Nephron progenitor cell (in vitro differentiated cells): ENCODE data around the gene EBF4.

ENCODE experiments used
- DNase-seq: peaks from one replicate; pipeline ENCODE4 v3.0.0; 2021
- H3K27ac Mint-ChIP-seq: 2 replicates; pipeline ENCODE4 v1.8.0; 2021; ENCODE audit warnings: mild to moderate bottlenecking, moderate library complexity, mixed read lengths
- H3K27me3 Mint-ChIP-seq: 2 replicates; pipeline ENCODE4 v1.8.0; 2021; ENCODE audit warnings: mild to moderate bottlenecking, low read depth, mixed read lengths; ENCODE audit not compliant: poor library complexity
- H3K36me3 Mint-ChIP-seq: 2 replicates; pipeline ENCODE4 v1.8.0; 2021; ENCODE audit warnings: low read depth, mixed read lengths
- H3K4me1 Mint-ChIP-seq: 2 replicates; pipeline ENCODE4 v1.8.0; 2021; ENCODE audit warnings: mixed read lengths
- H3K4me3 Mint-ChIP-seq: 2 replicates; pipeline ENCODE4 v1.8.0; 2021; ENCODE audit warnings: mild to moderate bottlenecking, moderate library complexity, mixed read lengths
- H3K9me3 Mint-ChIP-seq: 2 replicates; pipeline ENCODE4 v1.8.0; 2021; ENCODE audit warnings: mild to moderate bottlenecking, moderate library complexity, mixed read lengths
- CTCF ChIP-seq: fragments of 200-600 bp; sonication (generic); IDR thresholded peaks from 2 replicates; pipeline ENCODE4 v1.5.0; 2021; ENCODE audit warnings: antibody characterized with exemption

Gene EBF4

DNA sequence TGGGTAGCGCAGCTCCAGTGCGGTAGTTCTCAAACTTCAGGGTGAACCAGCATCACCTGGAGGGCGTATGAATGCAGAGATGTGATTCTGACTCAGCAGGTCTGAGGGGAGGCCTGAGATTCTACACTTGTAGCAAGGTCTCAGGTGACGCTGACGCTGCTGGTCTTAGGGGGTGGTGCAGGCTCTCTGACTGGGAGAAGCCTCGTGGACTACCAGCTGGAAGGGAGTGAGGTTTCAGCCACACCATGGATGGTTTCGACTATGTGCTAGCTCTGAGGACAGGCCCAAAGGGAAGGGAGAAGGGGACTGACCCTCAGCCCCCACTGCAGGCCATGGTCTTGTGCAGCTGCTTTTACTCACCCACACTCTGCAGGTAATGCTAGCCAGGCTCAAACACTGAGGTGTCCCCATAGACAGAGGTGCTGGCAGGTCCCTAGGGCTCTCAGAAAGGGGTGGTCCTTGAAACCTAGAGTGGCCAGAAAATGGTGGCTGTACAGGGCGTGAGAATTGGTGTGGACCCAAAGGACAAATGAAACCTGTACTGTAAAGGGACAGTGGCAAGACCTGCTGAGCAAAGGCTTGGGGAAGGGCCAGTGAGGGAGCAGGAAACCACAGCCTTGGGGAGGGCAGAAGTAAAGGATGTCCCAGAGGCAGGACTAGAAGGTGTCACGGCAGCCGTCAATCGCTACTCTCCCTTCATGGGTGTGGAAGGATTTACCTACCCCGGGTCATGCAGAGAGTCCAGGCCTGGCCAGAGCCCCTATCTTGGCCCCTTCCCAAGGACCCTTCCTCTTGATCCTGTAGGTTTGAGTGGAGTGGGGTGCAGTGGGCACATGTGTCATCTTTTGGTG, 52.7 kb downstream of the EBF4 start:
- no peak for DNase-seq
- Mint-ChIP-seq H3K4me1 (peaks cover 15% of the 10 kb centered on the region), H3K36me3 (no peaks in the 10 kb centered on the region), H3K9me3 (no peaks in the 10 kb centered on the region), H3K27ac (no peak overlapping the region), H3K27me3 (peaks cover 100% of the 10 kb centered on the region), H3K4me3 (no peak overlapping the region)
- TF ChIP-seq CTCF: no peak

DNA sequence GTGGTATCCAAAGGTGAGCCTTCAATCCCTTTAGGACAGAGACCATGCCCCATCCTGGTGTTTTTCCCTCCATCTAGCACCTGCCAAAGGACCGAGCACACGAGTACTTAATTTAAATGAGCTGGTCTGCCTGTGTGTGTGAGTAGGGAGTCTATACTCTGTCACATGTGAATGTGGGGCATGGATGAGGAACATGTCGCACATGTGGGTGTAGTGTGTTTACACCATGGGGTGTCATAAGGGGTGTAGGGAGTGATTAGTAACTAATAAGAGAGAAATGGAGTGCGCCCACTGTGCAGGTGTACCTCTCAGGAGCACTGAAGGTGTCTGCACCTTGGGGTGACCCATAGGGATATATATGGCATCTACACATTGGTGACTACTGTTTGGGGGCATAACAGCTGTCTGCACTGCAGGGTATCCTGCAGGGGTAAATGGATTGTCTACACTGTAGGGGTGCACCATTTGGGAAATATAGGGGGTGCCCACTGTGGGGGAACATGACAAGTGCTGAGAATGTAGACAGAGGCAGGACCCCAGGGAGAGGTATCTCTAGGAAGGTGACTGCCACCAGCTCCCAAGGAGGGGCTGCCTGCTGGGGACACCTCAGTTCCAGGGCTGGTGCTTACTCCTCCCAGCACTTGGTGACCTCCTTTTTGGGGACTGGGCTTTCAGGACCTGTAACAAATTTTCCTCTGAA, 53.5 kb downstream of the EBF4 start:
- Mint-ChIP-seq H3K36me3 (no peaks in the 10 kb centered on the region), H3K9me3 (no peaks in the 10 kb centered on the region), H3K4me1 (peaks cover 18% of the 10 kb centered on the region), H3K27me3 (peaks cover 100% of the 10 kb centered on the region), H3K27ac (no peak overlapping the region), H3K4me3 (no peak overlapping the region)
- no peak for TF ChIP-seq CTCF
- DNase-seq: no peak

DNA sequence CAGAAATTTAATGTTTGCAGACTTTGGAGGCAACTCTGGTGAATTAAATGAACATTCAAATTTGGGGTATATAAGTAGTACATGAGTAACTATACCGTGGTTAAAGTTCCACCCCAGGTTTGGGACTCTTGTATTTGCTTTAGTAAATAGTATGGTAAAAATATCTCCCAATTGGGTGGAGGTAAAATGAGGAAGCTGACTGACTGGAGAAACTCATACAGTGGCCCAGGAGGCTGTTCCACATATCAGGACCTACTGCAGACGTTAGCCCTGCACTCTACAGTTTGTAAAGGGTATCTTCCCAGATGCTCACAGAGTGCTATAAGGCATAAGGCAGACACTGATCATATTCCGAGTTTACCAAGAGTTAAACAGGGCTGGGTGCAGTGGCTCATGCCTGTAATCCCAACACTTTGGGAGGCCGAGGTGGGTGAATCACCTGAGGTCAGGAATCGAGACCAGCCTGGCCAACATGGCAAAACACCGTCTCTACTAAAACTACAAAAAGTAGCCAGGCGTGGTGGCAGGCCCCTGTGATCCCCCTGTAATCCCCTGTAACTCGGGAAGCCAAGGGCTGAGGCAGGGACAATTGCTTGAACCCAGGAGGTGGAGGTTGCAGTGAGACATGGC, 54.2 kb downstream of the EBF4 start:
- Mint-ChIP-seq H3K27ac (no peak overlapping the region), H3K36me3 (no peaks in the 10 kb centered on the region), H3K9me3 (no peaks in the 10 kb centered on the region), H3K27me3 (peaks cover 100% of the 10 kb centered on the region), H3K4me3 (no peak overlapping the region), H3K4me1 (peaks cover 19% of the 10 kb centered on the region)
- DNase-seq: no peak
- TF ChIP-seq CTCF: no peak

DNA sequence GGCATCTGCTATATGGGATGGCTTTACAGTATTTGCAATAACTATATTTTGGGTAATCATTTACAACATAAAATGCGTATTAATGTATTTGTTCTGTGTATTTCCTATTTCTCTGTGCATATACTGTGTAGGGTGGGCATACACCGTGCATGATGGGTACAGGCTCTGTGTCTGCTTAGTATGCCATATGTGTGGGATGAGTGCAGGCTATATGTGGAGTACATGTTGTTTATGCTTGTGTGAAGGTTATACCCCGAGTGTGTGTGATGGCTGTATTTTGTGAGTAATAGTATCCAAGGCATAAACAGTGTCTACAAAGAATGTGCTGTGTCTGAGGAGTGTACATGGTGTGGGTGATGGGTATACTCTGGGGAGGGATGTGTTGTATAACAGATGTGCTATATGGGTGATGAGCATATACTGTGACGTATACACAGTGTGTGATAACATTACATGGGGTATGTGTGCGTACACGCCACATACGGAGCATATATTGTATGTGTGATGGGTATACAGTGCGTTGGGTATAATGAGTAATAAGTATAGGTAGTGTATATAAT, 55.2 kb downstream of the EBF4 start:
- H3K9me3 Mint-ChIP-seq: no peaks in the 10 kb centered on the region
- peaks cover 94% of the 10 kb centered on the region for H3K27me3 Mint-ChIP-seq
- DNase-seq: no peak

More for the DNA sequence above, 55.2 kb downstream of the EBF4 start:
- no peak for TF ChIP-seq CTCF
- no peaks in the 10 kb centered on the region for H3K36me3 Mint-ChIP-seq
- no peak overlapping the region for H3K27ac Mint-ChIP-seq
- no peak overlapping the region for H3K4me3 Mint-ChIP-seq
- H3K4me1 Mint-ChIP-seq: peaks cover 21% of the 10 kb centered on the region
